NOMO-1 (cell line): Measurements from ENCODE around the gene CD81.

Source experiments
- DNase-seq, 2 experiments: peaks; one replicate each; lab custom pipeline; 2025; ENCODE audit not compliant: unreplicated experiment in 2 of 2; lab: John Stamatoyannopoulos, UW

CD81 gene

GRCh38 chr11:2432628-2433071 is 55.5 kb downstream of the CD81 start:
- DNase-seq: no peak

- no peak for DNase-seq
Observed at GRCh38 chr11:2433106-2433925, 56.2 kb downstream of the CD81 start.

DNA sequence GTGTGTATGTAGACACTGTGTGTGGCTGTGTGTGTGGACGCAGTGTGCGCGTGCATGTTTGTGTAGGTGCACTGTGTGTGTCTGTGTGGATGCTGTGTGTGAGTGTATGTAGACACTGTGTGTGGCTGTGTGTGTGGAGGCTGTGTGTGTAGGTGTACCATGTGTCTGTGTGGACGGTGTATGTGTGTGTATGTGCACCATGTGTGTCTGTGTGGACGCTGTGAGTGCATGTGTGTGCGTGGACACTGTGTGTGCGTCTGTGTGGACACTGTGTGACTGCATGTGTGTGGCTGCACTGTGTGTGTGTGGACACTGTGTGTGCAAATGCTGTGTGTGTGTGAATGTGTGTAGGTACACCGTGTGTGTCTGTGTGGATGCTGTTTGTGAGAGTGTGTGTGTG is 56.9 kb downstream of the CD81 start:
- DNase-seq: no peak

DNA sequence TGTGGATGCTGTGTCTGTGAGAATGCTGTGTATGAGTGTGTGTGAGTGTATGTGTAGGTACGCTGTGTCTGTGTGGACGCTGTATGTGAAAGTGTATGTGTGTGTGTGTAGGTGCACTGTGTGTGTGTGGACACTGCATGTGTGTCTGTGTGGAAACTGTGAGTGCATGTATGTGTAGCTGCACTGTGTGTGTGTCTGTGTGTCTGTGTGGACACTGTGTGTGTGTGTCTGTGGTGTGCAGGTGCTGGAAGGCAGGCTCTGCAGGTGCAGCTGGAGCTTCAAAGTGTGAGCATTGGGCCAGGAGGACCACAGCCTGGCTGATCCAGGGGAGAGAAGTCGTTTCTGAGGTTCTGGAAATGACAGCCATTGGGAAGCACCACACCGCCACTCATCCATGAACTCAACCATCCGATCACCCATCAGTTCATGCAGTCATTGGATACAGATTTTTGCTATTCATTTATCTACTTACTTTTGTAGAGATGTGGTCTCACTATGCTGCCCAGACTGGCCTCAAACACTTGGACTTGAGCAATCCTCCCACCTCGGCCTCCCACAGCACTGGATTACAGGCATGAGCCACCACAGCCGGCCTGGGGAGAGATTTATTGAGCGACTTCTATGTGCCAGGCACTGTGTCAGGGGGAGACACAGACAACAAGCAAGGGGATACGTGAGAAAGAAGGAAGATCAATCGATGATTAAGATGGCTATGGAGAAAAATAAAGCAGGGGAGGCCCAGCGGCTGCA is 57.6 kb downstream of the CD81 start:
- no peak for DNase-seq

- DNase-seq: no peak
Observed at GRCh38 chr11:2435288-2436012, 58.3 kb downstream of the CD81 start.

DNA sequence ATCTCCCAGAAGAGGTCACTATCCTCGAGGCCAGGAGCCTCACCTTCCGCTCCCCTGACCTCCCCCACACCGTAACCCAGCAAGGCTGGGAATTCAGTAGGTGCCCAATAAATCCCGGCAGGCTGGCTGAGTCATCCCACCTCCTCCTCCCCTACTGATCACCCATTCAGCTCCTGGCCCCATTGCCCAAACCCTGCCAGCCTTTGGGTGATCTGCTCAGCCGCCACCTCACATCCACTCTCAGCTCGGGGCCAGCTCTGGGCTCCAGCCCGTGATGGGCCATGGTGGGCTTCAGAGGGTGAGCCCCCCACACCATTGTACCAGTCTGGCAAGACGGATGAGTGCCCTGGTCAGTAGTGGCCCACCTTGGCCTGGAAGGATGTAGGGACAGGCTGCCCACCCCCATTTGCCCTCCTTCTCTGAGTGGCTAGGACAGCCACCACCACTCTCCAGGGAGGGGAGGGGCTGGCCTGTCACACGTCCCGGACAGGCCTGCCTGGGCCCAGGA is 59.0 kb downstream of the CD81 start:
- DNase-seq: no peak

- no peak for DNase-seq
Observed at GRCh38 chr11:2436521-2437031, 59.5 kb downstream of the CD81 start.

- no peak for DNase-seq
Observed at GRCh38 chr11:2437516-2437915, 60.4 kb downstream of the CD81 start.

- no peak for DNase-seq
Observed at GRCh38 chr11:2439820-2440219, 62.7 kb downstream of the CD81 start.

GRCh38 chr11:2440646-2441045 is 63.5 kb downstream of the CD81 start:
- DNase-seq: peak; percentile 11 to 36

DNA sequence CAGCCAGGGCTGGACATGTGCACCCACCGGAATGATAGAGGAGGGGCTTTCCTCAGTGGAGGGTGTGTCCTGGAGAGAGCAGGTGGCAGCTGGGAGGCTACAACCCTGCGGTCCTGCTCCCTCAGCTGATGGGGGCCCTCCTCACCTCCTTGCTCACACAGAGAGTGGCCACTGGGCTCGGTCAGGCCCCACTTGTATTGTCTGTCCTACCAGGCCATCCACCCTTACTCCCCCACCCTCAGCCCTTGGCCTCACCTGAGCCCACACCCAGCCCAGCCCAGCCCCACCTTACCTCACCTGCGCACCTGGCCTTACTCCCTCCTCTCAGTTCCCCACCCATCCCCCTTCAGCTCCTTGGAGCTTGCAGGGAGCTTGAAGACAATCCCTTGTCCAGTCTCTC is 64.1 kb downstream of the CD81 start:
- no peak for DNase-seq

DNA sequence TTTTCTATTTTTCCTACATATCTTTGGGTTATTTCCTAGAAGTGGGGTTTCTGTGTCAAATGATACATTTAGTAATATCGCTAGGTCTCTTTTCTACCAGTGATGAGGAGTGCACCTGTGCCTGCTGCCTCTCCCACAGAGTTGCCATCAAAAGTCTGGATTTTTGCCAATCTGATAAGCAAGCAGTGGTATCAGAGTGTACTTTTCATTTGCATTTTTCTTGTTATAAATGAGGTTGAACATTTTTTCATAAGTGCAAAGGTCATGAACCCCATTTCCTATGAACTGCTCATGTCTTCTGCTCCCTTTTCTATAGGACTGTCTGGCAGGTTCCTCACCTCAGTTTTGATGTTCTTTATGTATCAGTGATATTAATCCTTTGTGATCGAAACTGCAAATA is 65.5 kb downstream of the CD81 start:
- DNase-seq: no peak

GRCh38 chr11:2443406-2443805 is 66.3 kb downstream of the CD81 start:
- no peak for DNase-seq

GRCh38 chr11:2443881-2444820 is 67.0 kb downstream of the CD81 start, which contains the start of gene TRPM5:
TRPM5 (minus strand) TSS chr11:2444514; CDS start chr11:2423036, 21,478 bp downstream.
- peak in 1 of 2 experiments; percentile 19 for DNase-seq

DNA sequence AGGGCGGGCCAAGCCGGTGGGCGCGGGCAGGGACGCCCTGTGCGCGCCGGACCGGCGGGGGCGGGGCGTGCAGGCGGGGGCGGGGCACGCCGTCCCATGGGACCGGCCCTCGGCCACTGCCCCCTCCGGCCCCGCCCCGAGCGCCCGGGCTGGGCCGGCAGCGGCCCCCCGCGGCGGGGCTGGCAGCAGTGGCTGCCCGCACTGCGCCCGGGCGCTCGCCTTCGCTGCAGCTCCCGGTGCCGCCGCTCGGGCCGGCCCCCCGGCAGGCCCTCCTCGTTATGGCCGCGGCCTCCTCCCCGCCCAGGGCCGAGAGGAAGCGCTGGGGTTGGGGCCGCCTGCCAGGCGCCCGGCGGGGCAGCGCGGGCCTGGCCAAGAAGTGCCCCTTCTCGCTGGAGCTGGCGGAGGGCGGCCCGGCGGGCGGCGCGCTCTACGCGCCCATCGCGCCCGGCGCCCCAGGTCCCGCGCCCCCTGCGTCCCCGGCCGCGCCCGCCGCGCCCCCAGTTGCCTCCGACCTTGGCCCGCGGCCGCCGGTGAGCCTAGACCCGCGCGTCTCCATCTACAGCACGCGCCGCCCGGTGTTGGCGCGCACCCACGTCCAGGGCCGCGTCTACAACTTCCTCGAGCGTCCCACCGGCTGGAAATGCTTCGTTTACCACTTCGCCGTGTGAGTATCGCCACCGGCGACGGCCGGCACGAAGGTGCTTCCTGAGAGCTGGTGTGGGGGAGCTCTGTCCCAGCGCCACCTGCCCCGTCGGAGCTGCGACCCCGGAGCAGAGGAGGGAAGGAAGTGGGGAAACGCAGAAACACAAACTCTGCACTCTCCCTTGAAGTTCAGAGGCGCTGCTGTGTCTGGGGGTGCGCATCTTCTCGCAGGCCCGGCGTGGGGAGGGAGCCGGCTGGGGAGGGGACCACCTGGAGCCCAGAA is 68.0 kb downstream of the CD81 start, which contains the start of gene KCNQ1:
Gene KCNQ1 (plus strand): TSS at position 188 of the 925 bp plus-strand sequence. CDS start 91 bp downstream, at position 279.
- peak; percentile 54 to 68 for DNase-seq

DNA sequence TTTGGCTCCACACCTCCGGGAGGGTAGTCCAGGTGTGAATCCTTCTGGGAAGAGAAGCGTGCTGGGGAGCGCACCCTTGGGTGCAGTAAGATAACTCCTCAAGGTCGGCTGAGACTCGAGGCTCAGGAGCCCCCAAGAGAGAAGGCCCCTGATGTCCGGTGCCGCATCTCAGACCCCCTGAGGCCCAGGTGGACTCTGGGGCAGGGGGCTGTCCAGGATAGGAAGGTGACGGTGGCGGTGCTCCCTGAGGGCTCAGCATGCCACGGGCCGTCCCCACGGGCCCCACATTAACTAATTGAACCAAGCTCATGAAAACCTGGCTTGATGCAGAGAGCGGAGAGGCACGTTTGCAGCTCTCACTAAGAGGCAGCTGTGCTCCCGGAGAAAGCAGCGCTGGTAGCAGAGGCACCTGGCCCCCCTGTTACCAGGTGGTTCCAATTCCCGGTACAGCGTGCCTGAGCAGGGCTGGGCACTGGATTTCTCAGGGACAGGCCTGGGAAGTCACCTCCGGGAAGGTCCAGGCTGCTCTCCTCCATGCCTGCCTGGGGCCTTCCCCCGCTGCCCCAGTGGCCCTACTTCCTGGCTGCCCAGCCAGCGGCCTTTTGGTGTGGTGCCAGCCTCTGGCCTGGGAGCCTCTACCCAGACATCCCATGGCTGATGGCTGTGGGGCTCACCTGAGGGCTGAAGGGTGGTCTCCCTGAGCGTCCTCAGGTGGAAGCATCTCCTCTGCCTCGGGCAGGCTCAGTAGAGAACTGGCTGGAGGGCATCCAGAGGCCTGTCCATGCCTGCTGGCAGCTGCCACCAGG is 68.8 kb downstream of the CD81 start:
- DNase-seq: no peak

GRCh38 chr11:2446590-2447252 is 69.6 kb downstream of the CD81 start:
- peak; percentile 74 to 76 for DNase-seq
